ENCODE data around the gene KMT2C.

DNA sequence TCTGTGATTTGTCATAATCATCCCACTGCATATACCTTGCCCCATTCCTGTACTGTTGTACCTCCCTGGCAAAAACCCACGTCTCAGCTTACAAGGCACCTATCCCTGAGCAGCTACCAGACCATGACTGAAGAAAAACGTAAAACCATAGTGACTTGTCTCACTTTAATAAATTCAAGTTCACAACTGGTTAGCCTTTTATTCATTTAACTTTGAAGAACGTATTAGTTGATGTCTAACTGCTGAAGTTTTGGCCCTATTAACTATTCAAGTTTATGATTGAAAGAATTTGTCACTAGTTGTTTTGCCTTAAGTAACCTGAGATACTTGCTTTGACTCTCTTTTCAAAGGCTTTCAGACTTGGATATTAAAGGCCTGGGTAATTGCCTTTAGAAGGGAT lies 350.7 kb downstream of the KMT2C start:
- TF ChIP-seq, protein P1, sequence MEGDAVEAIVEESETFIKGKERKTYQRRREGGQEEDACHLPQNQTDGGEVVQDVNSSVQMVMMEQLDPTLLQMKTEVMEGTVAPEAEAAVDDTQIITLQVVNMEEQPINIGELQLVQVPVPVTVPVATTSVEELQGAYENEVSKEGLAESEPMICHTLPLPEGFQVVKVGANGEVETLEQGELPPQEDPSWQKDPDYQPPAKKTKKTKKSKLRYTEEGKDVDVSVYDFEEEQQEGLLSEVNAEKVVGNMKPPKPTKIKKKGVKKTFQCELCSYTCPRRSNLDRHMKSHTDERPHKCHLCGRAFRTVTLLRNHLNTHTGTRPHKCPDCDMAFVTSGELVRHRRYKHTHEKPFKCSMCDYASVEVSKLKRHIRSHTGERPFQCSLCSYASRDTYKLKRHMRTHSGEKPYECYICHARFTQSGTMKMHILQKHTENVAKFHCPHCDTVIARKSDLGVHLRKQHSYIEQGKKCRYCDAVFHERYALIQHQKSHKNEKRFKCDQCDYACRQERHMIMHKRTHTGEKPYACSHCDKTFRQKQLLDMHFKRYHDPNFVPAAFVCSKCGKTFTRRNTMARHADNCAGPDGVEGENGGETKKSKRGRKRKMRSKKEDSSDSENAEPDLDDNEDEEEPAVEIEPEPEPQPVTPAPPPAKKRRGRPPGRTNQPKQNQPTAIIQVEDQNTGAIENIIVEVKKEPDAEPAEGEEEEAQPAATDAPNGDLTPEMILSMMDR (conservative IDR thresholded peaks at IDR 0.05; ENCODE audit: low read length) = no peak
- TF ChIP-seq EZH2phosphoT487 (IDR thresholded peaks at IDR 0.05; ENCODE audit: borderline replicate concordance) = no peak

All from Loucy (cell line).